Esophagus muscularis mucosa (tissue), 4 donors: ENCODE data around the gene TMPRSS9.

Source experiments
- CTCF ChIP-seq, 3 experiments: fragments of 200-600 bp in 2 of 3; fragments of 450-650 bp in 1 of 3; sonication (generic) in 2 of 3; IDR thresholded peaks; one replicate each; pipeline ENCODE4 v1.5.1; 2017 to 2019; ENCODE audit warnings: antibody characterized with exemption in 3 of 3, mild to moderate bottlenecking in 2 of 3, moderate library complexity in 1 of 3
- EP300 ChIP-seq: sonication (generic); formaldehyde crosslinking; IDR thresholded peaks from one replicate; pipeline ENCODE4 v1.6.1; 2017; ENCODE audit warnings: antibody characterized with exemption
- POLR2A ChIP-seq: fragments of 450-650 bp; IDR thresholded peaks from one replicate; pipeline ENCODE4 v1.6.1; 2017; ENCODE audit warnings: antibody characterized with exemption, moderate library complexity, mild to moderate bottlenecking, low read depth
- POLR2AphosphoS5 ChIP-seq, 2 donors: sonication (generic); formaldehyde crosslinking; IDR thresholded peaks; one replicate each; pipeline ENCODE4 v1.6.1; 2017; ENCODE audit warnings: antibody characterized with exemption in 2 of 2

DNA sequence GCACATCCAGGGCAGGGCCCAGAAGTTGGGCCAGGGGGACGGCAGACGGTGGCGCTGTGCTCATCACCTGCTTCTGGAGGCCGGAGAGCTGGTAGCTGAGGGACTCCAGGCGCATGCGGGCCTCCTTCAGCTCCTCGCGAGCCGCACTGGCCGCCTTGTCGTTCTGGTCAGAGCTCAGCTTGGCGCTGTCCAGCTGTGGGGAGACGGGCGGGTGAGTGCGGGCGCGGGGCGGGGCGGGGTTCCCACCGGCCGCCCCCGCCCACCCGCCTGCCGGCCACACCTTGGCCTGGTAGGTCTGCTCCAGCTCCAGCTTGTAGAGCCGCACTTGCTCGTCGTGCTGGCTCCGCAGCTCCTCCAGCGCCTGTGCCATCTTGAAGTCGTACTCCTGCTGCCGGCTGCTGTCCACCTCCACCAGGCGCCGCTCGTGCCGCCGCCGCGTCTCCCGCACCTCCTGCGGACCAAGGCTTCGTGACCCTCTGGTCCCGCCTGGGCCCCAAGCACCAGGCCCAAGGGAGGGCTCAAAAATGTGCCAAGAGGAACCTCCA lies 74.7 kb downstream of the TMPRSS9 start:
- no peak for TF ChIP-seq CTCF (IDR thresholded peaks at IDR 0.05)
- TF ChIP-seq EP300: no peak
- TF ChIP-seq POLR2AphosphoS5 (IDR thresholded peaks at IDR 0.05): no peak
- TF ChIP-seq POLR2A: no peak
